Ascending aorta (tissue), 2 donors: ENCODE data around the gene CDK9. TPM values are rescaled to one million over a fixed set of nuclear protein-coding genes. Genes with fewer than 3 reads are reported as not detected.
"Not testable (repeated sequence)": the region's sequence is repeated elsewhere in the genome, so short reads cannot be mapped to it uniquely, and the experiment has no call there.

Experiments used
- DNase-seq, 2 donors: peaks; one replicate each; pipeline ENCODE4 v3.0.0-alpha.2; 2019; ENCODE audit warnings: low spot score in 2 of 2
- H3K27ac ChIP-seq, 2 donors: fragments of 200-600 bp; sonication (generic); one replicate each; pipeline ENCODE4 v1.5.1; 2016 to 2017; ENCODE audit warnings: mild to moderate bottlenecking in 1 of 2
- H3K27me3 ChIP-seq: fragments of 200-600 bp; sonication (generic); one replicate; pipeline ENCODE4 v1.5.1; 2017
- H3K36me3 ChIP-seq, 2 donors: fragments of 200-600 bp; sonication (generic); one replicate each; pipeline ENCODE4 v1.5.1; 2016
- H3K4me1 ChIP-seq, 2 donors: fragments of 200-600 bp; sonication (generic); one replicate each; pipeline ENCODE4 v1.5.1; 2016 to 2017; ENCODE audit warnings: mild to moderate bottlenecking in 1 of 2
- H3K4me3 ChIP-seq, 2 donors: fragments of 200-600 bp; sonication (generic); one replicate each; pipeline ENCODE4 v1.5.1; 2016 to 2017; ENCODE audit warnings: mild to moderate bottlenecking in 1 of 2
- H3K9me3 ChIP-seq, 2 donors: fragments of 200-600 bp; sonication (generic); one replicate each; pipeline ENCODE4 v1.5.1; 2016
- intact Hi-C: fragments of 100-400 bp; cut with DNase I; formaldehyde crosslinking; loops from one replicate; pipeline ENCODE4 v1.15.1; 2023
- total RNA-seq: library from RNA; depleted of rRNA; stranded (reverse); fragments of >200 nt; gene quantifications from one replicate; pipeline ENCODE4 v1.1.0, GENCODE V29; 2016
- TF ChIP-seq, protein P1 (sequence below), 3 experiments: fragments of 200-600 bp in 2 of 3; fragments of 450-650 bp in 1 of 3; sonication (generic) in 2 of 3; IDR thresholded peaks; one replicate each; pipeline ENCODE4 v1.5.1; 2016 to 2019; ENCODE audit warnings: antibody characterized with exemption in 3 of 3, mild to moderate bottlenecking in 1 of 3, moderate library complexity in 1 of 3

The CDK9 gene
- total RNA-seq, 1 donor from 2014 or later, result 470 TPM

DNA sequence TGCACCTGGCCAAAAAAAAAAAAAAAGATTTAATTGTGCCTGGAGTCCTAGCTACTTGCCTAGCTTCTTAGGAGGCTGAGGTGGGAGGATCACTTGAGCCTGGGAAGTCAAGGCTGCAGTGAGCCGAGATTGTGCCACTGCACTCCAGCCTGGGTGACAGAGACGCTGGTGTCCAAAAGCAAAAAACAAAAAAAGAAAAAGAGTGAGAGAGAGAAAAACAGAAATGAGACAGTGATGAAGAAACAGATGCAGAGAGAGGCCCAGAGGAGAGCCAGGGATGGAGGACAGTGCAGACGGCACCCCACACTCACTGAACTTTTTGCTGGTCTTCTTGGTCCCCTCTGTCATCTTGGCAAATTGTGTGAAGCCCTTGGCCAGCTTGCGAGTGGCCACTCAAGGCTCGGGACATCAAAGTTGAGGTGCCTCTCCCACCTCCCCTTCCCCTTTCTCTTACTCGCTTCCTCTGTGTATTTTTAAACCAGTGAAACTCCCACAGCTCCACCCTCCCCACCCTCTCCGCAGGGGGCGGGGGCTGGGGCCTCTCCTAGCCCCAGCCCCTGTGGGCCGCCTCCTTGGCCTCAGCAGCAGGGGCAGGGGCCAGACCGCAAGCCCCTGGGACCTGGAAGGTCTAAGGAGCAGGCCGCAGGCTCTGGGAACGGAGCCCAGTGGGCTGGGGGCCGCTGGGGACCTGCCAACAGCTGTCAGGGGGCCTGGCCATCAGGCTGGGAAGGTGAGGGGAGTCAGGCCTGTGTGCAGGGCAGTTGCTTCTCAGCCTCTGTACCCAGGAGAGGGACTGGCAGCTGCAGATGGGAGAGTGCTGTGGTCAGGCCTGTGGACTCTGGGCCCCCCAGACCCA is 7.3 kb upstream of the CDK9 start, which contains the start of gene SH2D3C:
SH2D3C (minus strand) TSS at position 387 of the 856 bp plus-strand sequence; CDS start at position 348, 39 bp downstream.
- Histone ChIP-seq H3K27me3 (no peaks in the 10 kb centered on the region), H3K4me1 (no peaks in the 10 kb centered on the region), H3K4me3 (peak within 1 kb of the TSS in 1 of 2 donors; percentile 27), H3K36me3 (no peaks in the 10 kb centered on the region), H3K27ac (no peak within 1 kb of the TSS), H3K9me3 (no peaks in the 10 kb centered on the region)
- no peak for DNase-seq
- TF ChIP-seq, protein P1, sequence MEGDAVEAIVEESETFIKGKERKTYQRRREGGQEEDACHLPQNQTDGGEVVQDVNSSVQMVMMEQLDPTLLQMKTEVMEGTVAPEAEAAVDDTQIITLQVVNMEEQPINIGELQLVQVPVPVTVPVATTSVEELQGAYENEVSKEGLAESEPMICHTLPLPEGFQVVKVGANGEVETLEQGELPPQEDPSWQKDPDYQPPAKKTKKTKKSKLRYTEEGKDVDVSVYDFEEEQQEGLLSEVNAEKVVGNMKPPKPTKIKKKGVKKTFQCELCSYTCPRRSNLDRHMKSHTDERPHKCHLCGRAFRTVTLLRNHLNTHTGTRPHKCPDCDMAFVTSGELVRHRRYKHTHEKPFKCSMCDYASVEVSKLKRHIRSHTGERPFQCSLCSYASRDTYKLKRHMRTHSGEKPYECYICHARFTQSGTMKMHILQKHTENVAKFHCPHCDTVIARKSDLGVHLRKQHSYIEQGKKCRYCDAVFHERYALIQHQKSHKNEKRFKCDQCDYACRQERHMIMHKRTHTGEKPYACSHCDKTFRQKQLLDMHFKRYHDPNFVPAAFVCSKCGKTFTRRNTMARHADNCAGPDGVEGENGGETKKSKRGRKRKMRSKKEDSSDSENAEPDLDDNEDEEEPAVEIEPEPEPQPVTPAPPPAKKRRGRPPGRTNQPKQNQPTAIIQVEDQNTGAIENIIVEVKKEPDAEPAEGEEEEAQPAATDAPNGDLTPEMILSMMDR (IDR thresholded peaks at IDR 0.05), result no peak
- intact Hi-C loops, result no loop called here

DNA sequence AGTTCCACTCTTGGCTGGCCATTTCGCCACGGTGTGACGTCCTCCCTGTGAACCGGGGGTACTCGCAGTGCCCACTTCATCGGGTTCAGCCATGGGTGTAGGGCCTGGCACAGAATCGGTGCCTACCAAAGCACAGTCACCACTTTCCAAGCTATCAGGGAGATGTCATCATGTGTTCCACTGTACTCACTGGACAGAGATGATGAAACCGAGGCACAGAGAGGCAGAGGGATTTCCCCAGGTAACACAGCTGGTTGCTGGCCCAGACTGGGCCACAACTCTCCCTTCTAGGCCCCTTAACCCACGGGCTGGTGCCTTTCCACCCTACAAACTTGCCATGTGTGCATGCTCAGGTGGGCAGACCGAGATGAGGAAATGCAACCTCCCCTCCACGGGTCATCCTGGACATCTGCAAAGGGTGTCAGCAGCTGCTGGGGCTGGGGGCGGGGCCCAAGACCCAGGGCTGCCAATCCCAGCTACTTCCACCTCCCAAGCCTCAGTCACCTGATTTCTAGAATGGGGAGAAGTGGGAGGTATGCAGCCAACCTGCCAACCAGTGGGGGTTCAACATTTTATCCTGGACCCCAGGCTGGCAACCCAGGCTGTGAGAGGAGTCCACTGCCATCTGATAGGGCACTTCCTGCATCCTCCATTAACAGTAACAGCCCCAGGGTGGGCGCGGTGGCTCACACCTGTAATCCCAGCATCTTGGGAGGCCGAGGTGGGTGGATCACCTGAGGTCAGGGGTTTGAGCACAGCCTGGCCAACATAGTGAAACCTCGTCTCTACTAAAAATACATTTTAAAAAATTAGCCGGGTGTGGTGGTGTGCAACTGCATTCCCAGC is 6.5 kb upstream of the CDK9 start:
- Histone ChIP-seq H3K4me3 (no peak overlapping the region), H3K9me3 (no peaks in the 10 kb centered on the region), H3K4me1 (no peaks in the 10 kb centered on the region), H3K27me3 (no peaks in the 10 kb centered on the region), H3K36me3 (no peaks in the 10 kb centered on the region), H3K27ac (no peak overlapping the region)
- no peak for DNase-seq
- intact Hi-C loops, result no loop called here
- TF ChIP-seq, protein P1 (IDR thresholded peaks at IDR 0.05), result no peak

DNA sequence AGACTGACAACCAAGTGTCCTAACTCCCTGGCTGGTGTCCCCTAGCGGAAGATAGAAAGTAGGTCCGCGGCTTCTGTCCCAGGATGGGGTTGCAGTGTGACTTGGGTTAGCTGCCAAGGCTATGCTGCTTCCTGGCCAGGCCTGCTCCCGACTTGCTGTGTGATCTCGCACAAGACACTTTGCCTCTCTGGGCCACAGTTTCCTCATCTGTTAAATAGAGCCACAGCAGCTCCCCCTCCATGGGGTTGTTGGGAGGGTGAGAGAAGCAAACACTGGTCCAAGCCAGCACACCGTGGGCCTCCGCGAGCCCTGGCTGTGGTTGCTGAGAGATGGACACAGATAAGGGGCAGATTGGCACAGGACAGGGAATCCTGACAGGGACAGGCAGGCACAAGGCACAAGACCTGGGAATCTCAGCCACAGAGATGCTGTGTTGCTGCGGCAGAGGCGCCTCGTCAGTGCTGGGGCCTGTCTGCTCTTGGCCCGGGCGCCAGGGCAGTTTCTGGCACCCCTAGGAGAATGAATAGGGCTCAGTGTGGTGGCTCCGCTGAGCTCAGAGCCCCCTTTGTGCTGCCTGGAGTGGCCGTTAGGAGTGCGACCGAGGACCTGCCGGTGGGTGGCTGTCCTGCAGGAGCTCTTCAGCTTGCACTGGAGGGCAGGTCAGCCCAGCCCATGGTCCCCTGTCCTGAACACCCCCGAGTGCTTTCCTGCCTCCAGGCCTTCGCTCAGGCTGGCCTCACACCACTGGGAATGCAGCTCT is 5.5 kb upstream of the CDK9 start:
- TF ChIP-seq, protein P1 (IDR thresholded peaks at IDR 0.05), result no peak
- H3K9me3 ChIP-seq, result no peaks in the 10 kb centered on the region
- no peak overlapping the region for H3K4me3 ChIP-seq
- intact Hi-C loops, result no loop called here
- peaks cover 3% of the 10 kb centered on the region in 2 donors for H3K4me1 ChIP-seq
- no peak for DNase-seq
- H3K36me3 ChIP-seq, result no peaks in the 10 kb centered on the region
- no peak overlapping the region for H3K27ac ChIP-seq
- H3K27me3 ChIP-seq, result no peaks in the 10 kb centered on the region

DNA sequence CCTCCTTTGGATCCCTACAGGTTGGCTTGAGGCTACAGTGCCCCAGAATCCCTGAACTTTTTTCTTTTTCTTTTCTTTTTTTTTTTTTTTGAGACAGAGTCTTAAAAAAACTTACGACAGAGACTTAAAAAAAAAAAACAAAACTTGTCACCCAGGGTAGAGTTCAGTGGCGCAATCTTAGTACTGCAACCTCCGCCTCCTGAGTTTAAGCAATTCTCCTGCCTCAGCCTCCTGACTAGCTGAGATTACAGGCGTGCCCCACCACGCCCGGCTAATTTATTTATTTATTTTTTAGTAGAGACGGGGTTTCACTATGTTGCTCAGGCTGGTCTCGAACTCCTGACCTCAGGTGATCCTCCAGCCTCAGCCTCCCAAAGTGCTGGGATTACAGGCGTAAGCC is 4.9 kb upstream of the CDK9 start:
- H3K4me3 ChIP-seq, H3K36me3 ChIP-seq, H3K27ac ChIP-seq, intact Hi-C loops, H3K9me3 ChIP-seq, DNase-seq, H3K4me1 ChIP-seq, H3K27me3 ChIP-seq: not testable (repeated sequence)

DNA sequence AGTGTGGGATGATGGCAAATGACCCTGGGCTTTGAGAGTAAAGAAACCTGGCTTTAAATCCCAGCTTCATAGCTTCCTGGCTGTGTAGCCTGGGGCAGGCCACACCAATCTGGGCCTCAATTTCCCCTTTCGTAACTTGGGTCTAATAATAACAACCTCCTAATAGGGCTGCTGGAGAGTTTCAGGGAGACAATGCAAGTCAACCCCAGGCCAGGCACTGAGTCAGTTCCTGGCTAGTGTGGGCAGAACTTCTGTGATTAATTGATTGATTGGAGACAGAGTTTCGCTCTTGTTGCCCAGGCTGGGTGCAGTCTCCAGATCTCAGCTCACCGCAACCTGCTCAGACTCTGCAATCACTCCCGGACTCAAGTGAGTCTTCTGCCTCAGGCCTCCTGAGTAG is 4.0 kb upstream of the CDK9 start:
- intact Hi-C loops, result no loop called here
- H3K9me3 ChIP-seq, result no peaks in the 10 kb centered on the region
- no peaks in the 10 kb centered on the region for H3K27me3 ChIP-seq
- no peak for DNase-seq
- H3K4me3 ChIP-seq, result no peak overlapping the region
- TF ChIP-seq, protein P1 (IDR thresholded peaks at IDR 0.05), result no peak
- H3K4me1 ChIP-seq, result peaks cover 5 to 9% of the 10 kb centered on the region in 2 donors
- no peak overlapping the region for H3K27ac ChIP-seq
- H3K36me3 ChIP-seq, result peaks cover 0 to under 1% of the 10 kb centered on the region in 2 donors
